Measurements from ENCODE around the gene ROM1.

ROM1 gene

DNA sequence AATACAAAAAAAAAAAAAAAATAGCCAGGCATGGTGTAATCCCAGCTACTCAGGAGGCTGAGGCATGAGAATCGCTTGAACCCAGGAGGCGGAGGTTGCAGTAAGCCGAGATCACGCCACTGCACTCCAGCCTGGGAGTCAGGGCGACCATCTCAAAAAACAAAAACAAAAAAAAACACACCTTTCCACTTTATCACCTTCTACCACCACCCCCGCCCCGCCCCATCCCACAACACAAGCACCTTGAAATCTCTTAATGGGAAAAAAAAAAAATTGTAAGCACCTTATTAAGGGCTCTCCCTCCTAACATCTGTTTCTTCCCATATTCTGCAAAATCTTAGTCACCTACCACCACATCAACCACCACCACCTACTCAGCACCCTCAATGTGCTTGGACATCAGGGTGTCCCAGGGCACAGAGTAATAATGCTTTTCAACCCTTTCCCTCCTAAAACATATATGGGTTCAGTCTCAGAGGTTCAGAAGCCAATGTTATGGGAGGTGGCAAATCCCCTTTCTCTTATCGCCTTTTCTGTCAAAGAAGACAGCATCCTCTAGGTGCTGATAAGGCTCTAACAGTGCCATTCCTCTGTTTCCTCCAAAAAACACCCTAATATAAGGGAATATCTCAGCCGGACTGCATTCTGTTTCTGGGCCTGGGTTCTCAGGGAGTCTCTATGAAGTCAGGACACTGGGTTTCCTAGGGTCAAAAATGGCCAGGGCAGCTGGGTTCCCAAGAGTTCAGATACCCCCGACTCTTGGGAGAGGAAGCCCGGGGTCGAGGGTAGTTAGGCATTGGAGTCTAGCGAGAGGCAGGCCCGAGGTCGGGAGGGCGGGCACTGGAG lies 39.3 kb downstream of the ROM1 start:
- DNase-seq: no peak

DNA sequence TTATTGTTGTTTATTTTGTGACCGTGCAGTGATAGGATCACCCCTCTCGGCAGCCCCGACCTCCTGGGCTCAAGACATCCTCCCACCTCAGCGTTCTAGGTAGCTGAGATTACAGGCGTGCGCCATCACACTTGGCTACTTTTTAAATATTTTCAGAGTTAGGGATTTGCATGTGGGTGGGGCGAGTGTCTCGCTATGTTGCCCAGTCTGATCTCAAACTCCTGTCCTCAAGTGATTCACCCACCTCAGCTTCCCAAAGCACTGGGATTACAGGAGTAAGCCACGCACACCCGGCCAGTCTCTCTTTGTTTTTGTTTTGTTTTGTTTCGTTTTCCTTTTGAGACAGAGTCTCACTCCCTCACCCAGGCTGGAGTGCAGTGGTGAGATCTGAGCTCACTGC lies 41.2 kb downstream of the ROM1 start:
- DNase-seq: no peak

DNA sequence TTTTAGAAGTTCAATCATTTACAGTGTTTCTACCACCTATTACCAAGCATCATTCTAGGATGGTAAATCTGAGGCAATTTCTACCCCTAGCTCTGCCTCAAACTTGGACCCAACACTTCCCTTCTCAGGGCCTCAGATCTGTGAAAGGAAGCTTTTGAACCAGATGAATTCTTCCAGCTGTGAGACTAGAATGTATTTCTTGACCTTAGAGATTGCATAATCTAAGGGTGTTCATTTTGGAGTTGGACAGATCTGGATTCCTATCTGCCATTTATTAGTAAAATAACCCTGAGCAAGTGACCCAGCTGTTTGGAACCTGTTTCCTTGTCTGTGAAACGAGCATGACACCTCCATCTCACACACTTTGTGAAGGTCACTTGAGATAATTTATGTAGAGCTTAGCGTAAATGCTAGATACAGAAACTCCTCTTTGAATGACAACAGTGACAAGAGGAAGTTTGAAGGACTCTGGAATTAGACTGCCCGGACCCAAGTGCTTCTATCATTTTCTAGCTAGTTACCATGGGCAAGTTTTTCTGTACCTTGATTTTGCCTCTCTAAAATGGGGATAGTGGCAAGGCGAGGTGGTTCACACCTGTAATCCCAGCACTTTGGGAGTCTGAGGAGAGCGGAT lies 43.9 kb downstream of the ROM1 start:
- no peak for DNase-seq

GRCh38 chr11:62664405-62665074 lies 51.5 kb downstream of the ROM1 start:
- peak in 3 of 4 experiments; percentile 25 to 63 (median 45) for DNase-seq
